ENCODE measurements around the gene HAX1.
"Not testable (repeated sequence)": the region's sequence is repeated elsewhere in the genome, so short reads cannot be mapped to it uniquely, and the experiment has no call there.

HAX1 gene

DNA sequence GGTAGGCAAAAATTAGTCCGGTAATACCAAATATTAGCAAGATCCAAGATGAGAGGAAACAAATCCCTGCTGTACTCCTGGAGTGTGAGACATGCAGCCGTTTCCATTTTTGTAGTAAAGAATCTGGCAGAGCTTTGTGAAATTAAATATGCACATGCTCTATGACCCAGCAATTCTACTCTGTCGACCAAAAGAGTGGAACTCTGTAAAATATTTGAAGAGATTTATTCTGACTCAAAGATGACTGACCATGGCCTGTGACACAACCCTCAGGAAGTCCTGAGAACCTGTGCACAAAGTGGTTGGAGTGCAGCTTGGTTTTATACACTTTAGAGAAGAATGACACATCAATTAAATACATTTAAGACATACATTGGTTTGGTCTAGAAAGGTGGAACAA is 16.2 kb downstream of the HAX1 start:
- no peak for DNase-seq

DNA sequence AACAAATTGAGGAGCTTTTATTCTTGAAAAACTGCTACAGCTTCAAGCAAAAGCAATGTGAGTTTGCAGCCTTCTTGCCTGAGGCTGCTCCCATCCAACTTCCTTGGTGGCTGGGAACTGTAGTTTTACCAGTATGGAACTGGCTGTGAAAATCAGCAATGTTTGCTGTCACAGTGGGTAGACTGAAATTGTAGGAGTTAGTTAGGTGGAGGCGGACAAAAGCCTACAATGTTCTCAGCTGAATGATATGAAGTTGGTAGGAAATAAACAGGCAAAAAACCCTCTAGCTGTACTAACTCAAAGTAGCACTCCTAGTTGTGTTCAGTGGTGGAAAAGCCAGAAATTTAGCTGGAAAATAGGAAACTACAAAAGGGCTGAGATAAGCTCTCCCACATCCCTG is 18.5 kb downstream of the HAX1 start:
- DNase-seq = no peak

DNA sequence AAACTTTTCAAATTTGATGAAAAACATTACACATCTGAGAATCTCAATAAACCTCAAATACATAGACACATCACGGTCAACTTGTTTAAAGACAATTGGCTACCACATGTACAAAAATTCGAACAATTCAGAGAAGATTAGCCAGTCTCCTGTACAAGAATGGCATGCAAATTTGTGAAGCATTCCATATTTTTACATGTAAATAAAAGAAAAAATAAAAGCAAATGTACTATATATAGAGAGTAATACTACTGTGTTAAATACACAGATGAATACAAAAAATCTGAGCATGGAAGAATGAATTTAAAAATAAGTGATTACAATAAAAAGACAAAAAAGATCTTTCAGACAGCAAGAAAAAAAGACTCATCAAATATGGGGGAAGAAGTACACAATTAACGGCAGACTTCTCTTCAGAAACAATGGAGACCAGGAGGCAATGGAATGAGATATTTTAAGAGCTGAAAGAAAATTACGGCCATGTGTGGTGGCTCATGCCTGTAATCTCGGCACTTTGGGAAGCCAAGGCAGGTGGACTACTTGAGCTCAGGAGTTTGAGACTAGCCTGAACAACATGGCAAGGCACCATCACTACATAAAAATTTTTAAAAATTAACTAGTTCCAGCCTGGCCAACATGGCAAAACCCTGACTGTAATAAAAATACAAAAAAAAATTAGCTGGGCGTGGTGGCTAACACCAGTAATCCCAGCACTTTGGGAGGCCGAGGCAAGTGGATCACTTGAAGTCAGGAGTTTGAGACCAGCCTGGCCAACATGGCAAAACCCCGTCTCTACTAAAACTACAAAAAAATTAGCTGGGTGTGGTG is 23.2 kb downstream of the HAX1 start:
- no peak for DNase-seq

DNA sequence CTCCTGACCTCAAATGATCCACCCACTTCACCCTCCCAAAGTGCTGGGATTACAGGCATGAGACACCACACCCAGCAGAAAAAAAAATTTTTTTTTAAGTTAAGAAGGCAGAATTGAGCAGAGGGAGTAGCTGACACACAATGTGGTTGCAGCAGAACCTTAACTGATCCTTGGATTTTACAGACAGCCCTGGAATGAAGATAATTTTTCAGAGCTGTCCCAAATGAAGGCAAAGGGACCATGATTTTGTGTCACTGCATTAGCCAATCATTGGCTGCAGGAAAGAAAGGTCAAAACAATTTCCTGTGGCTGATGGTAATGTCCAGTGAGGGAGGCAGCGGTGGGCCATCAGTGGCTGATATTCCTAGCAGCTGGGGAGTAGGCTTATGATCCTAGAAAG is 29.2 kb downstream of the HAX1 start:
- no peak for DNase-seq

DNA sequence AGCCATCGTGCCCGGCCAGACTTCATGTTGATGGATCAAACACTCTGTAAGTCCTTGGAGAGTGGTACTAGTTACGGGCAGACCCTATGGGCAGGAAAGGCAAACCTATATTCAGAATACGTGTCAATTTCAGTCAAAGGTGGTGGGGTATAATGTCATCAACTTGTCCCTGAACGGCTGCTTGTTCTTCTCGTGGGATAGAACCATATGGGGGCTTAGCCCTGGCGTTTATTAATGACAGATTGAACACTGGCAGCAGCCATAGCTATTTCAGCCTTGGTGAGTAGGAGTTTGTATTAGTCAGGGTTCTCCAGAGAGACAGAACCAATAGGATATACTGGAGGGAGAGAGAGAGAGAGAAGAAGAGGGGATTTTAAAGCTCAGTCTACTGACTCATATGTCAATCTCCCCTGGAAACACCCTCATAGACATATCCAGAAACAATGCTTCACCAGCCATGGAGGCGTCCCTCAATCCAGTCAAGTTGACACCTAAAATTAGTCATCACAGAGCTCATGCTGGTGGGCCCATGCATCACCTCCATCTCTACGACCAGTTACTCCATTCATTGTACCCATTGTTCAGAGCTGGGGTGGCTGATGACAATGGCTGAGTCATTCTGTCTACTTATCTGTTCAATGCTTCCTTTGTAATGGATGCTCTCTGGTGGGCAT is 32.4 kb downstream of the HAX1 start:
- peak; percentile 72 for DNase-seq

DNA sequence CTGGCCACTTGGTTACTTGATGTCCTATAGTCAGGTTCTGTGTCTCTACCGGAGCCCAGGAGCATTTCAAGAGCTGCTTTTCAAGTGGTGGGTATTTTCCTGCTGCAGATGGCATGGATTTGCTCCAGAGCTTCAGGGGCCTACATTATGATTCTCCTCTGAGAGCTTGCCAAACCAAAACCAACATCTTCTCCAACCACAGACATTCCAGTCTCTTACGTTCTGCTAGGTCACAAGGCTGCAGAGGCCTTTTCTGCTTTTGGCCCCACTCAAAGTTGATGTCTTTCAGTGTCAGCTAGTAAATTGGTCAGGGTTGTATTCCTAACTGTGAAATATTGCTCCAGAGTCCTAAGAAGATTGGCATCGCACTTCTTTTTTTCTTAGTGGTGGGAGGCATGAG is 33.7 kb downstream of the HAX1 start:
- no peak for DNase-seq

DNA sequence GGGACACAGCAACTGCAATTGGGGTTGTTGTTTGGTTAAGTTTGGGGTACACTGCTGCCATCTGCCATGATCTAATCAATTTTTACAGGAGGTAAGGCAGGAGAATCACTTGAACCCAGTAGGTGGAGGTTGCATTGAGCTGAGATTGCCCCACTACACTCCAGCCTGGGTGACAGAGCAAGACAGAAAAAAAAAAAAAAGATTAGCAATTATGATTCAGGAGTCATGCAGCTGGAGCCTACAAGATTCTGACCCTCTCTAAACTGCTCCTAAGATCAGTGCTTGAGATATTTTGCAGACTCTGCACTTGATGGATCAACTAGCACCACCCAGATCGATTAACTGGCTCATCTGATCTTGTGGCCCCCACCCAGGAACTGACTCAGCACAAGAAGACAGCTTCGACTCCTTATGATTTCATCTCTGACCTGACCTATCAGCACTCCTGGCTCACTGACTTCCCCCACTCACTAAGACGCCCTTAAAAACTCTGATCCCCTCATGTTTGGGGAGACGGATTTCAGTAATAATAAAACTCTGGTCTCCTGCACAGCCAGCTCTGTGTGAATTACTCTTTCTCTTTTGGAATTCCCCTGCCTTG is 35.3 kb downstream of the HAX1 start:
- peak; percentile 54 for DNase-seq

DNA sequence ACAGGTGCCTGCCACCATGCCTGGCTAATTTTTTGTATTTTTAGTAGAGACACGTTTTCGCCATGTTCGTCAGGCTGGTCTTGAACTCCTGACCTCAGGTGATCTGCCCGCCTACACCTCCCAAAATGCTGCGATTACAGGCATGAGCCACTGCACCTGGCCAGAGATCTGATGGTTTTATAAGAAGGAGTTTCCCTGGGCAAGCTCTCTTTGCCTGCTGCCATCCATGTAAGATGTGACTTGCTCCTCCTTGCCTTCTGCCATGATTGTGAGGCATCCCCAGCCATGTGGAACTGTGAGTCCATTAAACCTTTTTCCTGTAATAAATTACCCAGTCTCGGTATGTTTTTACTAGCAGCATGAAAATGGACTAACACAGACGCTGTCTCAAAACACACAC is 36.7 kb downstream of the HAX1 start:
- DNase-seq = not testable (repeated sequence)

DNA sequence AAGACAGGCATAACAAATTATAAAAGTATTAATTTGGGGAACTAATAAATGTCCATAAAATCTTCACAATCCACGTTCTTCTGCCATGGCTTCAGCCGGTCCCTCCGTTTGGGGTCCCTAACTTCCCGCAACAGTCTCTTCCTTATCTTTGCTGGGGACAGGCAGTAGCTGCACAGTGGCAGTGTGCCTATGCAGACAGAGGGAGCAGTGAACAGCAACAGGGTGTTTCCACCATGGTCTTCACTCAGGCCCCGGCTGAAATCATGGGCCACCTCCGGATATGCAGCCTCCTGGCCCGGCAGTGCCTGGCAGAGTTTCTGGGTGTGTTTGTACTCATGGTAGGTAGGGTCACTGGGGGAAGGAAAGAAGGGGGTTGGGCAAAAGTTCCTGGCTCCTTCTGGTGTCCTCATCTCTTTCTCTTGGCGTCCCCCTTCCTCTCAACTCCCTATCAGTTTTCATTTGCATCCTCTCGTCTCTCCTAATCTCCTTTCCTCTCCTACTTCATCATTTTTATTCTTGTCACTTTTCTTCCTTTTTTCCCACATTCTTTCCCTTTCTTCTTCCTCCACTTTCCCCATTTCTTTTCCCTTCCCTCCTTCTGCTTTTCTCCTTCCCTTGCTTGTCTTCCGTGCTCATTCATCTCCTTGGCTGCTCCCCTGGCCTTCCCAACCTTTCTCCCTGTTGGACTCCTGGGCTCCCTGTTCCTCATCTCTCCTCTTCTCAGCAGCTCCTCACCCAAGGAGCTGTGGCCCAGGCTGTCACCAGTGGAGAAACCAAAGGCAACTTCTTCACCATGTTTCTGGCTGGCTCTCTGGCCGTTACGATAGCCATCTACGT is 40.0 kb downstream of the HAX1 start:
- DNase-seq = not testable (repeated sequence)

DNA sequence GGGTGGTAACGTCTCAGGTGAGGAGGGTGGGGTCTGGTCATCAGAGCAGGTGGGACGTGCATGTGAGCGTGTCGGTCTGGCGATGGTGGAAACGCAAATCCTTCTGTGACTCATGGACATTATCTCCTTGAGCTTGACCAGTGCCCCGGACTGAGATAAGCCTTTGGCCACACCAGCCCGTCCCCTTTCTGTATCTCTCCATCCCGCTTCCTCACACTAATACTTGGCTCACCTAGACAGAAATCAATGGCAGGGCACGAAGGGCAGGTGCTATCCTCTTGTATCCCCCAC is 40.6 kb downstream of the HAX1 start:
- no peak for DNase-seq

DNA sequence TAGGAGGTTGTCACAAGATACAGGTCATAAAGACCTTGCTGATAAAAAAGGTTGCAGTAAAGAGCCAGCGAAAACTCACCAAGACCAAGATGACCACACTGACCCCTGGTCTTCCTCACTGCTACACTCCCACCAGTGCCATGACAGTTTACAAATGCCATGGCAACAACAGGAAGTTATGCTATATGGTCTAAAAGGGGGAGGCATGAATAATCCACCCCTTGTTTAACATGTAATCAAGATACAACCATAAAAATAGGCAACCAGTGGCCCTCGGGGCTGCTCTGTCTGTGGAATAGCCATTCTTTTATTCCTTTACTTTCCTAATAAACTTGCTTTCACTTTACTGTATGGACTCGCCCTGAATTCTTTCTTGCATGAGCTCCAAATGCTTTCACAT is 41.8 kb downstream of the HAX1 start:
- not testable (repeated sequence) for DNase-seq

DNA sequence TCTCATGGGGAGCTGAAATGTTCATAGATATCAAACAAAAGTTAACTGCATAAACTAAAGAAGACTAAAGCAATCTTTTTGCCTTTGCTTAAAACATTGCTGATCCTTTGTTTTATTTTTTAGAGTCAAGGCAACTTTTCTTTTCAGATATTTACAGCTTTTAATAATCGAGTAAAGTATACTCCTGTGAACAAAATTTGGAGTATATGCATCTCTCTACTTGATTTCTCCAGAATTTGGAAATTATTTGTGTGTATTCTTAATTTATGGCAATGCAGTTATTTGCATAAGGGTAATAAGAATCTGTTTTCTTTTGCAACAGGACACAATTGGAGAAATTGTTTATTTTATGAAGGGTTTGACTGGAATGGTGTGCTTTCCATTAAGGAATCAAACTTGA is 44.3 kb downstream of the HAX1 start:
- DNase-seq = no peak

DNA sequence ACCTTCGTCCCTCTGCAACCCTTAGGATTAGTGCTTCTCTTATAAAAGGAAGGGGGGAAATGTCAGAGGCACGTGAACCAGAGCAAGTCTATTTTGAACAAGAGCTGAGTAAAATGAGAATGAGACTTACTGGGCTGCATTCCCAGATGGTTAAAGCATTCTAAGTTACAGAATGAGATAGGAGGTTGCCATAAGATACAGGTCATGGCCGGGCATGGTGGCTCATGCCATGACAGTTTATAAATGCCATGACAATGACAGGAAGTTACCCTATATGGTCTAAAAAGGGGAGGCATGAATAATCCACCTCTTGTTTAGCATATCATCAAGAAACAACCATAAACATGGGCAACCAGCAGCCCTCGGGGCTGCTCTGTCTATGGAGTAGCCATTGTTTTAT is 46.0 kb downstream of the HAX1 start:
- no peak for DNase-seq

DNA sequence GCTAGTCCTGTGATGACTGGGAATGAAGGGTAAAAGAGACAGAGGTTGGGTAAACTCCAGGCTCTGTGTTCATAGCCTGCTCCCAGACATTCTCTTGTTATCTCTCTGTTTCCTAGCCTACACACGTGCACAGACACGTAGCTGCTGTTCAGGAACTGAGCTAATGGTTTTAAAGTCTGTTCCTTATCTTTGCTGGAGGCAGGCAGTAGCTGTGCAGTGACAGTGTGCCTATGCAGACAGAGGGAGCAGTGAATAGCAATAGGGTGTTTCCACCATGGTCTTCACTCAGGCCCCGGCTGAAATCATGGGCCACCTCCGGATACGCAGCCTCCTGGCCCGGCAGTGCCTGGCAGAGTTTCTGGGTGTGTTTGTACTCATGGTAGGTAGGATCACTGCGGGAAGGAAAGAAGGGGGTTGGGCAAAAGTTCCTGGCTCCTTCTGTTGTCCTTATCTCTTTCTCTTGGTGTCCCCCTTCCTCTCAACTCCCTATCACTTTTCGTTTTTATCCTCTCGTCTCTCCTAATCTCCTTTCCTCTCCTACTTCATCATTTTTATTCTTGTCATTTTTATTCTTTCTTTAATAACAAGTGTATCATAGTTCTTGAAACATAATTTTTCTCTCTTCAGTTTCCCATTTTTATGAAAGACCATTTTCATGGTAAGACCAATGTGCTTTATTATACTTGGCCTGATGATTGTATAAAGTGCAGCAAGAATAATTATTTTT is 48.6 kb downstream of the HAX1 start, which contains the start of gene AQP10:
Gene AQP10 (plus strand): TSS at position 212 of the 727 bp plus-strand sequence. CDS start 63 bp downstream, at position 275.
- no peak for DNase-seq

DNA sequence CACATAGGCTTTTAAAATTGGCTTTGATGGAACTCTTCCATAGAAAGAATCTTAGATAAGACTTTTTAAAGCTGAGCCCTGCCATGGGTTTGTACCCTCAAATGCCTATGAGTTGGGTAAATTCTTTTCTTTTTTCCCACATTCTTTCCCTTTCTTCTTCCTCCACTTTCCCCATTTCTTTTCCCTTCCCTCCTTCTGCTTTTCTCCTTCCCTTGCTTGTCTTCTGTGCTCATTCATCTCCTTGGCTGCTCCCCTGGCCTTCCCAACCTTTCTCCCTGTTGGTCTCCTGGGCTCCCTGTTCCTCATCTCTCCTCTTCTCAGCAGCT is 49.1 kb downstream of the HAX1 start:
- DNase-seq = not testable (repeated sequence)

DNA sequence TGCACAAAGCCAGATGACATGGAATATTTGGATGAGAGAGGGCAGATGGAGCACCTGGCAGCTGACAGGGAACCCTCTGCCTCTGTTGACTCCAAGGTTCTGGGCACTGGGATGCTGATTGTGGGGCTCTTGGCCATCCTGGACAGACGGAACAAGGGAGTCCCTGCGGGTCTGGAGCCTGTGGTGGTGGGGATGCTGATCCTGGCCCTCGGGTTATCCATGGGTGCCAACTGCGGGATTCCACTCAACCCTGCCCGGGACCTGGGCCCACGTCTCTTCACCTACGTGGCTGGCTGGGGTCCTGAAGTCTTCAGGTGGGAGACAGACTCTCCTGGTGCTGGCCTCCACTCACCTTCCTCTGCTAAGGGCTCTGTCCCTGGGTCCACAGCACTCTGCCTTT is 51.1 kb downstream of the HAX1 start:
- DNase-seq = no peak

DNA sequence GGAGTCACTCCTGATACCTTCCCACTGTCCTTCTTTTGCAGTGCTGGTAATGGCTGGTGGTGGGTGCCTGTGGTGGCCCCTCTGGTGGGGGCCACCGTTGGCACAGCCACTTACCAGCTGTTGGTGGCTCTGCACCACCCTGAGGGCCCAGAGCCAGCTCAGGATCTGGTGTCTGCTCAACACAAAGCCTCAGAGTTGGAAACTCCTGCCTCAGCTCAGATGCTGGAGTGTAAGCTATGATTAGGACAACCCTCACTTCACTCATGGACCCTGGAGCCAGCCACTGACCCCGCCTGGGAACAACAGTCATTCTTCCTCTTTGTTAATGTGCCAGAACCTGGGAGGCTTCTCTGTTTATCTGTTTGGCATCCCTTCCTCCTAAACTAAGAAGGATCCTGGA is 51.8 kb downstream of the HAX1 start:
- no peak for DNase-seq

DNA sequence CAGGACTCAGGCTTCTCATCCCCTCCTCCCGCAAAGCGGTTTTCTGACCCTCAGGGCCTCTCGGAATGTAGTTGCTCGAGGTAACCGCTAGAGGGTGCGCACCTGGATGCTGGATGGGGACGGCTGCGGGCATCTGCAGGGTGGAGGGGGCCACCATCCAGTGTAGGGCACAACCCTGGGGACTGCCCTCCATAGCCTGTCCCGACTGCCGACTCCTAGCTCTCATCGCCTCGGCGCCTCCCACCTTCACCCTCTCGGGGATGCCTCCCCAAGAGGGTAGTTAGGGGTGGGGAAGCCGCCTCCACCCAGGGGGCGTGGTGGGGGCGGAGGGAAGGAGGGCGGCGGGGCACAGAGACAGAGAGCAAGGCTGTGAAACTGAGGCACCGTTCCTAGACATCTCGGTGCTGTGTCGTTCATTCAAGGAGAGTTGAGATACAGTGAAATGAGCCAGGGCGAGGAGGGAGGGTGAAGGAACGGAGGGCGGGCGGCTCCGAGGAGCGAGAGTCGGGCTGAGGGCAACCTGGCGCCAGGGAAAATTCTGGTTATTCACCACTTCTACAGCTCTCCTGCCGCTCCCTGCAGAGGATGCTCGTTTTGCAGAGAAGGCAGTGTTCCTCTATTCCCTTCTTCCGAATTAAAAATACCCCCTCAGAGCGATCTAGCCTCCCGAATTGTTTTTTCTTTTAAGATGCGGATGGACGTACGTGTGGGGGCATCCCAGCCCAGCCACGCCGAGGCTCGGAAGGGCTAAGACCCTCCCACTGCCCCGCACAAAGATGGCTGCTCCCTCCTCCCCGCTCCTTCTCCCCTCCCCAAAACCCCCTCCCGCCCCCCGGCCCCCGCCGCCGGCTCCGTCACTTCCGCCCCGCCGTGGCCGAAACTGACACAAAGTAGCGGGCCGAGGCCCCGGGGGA is 52.5 kb downstream of the HAX1 start, which contains the start of gene ATP8B2:
Gene ATP8B2 (plus strand): TSS at position 857 of the 914 bp plus-strand sequence. CDS start 2,617 bp downstream, outside the sequence.
- DNase-seq = peak; percentile 90
